A673 (cell line): Measurements from ENCODE around the gene DARS1. TPM values are rescaled to one million over a fixed set of nuclear protein-coding genes. Genes with fewer than 3 reads are reported as not detected.

ENCODE experiments used
- BruUV-seq: library from RNA; stranded (reverse); fragments of 400-500 nt; replicated peaks from 2 replicates; lab custom pipeline; 2021; lab: Mats Ljungman, UMichigan
- CTCF ChIA-PET: fragments of 300-600 bp; sonication (Branson Sonifier 250); formaldehyde crosslinking; loops from one replicate; lab custom pipeline; 2022; ENCODE audit warnings: antibody characterized with exemption; lab: Charles Lee
- POLR2A ChIA-PET: fragments of 300-600 bp; sonication (Branson Sonifier 250); formaldehyde crosslinking; loops from one replicate; lab custom pipeline; 2022; ENCODE audit warnings: antibody characterized with exemption; ENCODE audit not compliant: low non-redundant PET; lab: Charles Lee
- DNase-seq: peaks from one replicate; pipeline ENCODE4 v3.0.0-alpha.2; 2015; ENCODE audit warnings: low spot score
- H3K27ac ChIP-seq: fragments of 200-600 bp; sonication (generic); 2 replicates; pipeline ENCODE4 v1.5.1; 2016; ENCODE audit warnings: mixed run types, low read depth, mild to moderate bottlenecking, mixed read lengths, antibody characterized with exemption, low read length; ENCODE audit not compliant: poor library complexity, severe bottlenecking
- H3K27me3 ChIP-seq: fragments of 200-600 bp; sonication (generic); replicated peaks from 2 replicates; pipeline ENCODE4 v1.6.1; 2017; ENCODE audit warnings: mixed run types, low read depth, mild to moderate bottlenecking, mixed read lengths, antibody characterized with exemption, low read length; ENCODE audit not compliant: insufficient read depth, poor library complexity
- H3K36me3 ChIP-seq: fragments of 200-600 bp; sonication (generic); 2 replicates; pipeline ENCODE4 v1.6.1; 2016; ENCODE audit warnings: mixed run types, mild to moderate bottlenecking, mixed read lengths, antibody characterized with exemption, low read length; ENCODE audit not compliant: insufficient read depth, poor library complexity, severe bottlenecking
- H3K4me1 ChIP-seq: fragments of 200-600 bp; sonication (generic); 2 replicates; pipeline ENCODE4 v1.6.1; 2017; ENCODE audit warnings: mixed run types, mild to moderate bottlenecking, mixed read lengths, antibody characterized with exemption, low read length; ENCODE audit not compliant: insufficient read depth, poor library complexity, severe bottlenecking
- H3K4me3 ChIP-seq: fragments of 200-600 bp; sonication (generic); 2 replicates; pipeline ENCODE4 v1.5.1; 2016; ENCODE audit warnings: low read depth, mixed run types, mild to moderate bottlenecking, mixed read lengths, low read length; ENCODE audit not compliant: poor library complexity, severe bottlenecking
- H3K9me3 ChIP-seq: fragments of 200-600 bp; sonication (generic); 2 replicates; pipeline ENCODE4 v1.6.1; 2016; ENCODE audit warnings: mixed run types, low read depth, mild to moderate bottlenecking, mixed read lengths, antibody characterized with exemption, low read length; ENCODE audit not compliant: poor library complexity, severe bottlenecking
- CTCF ChIP-seq: fragments of 300-800, 200-600 bp; sonication (generic); conservative IDR thresholded peaks from 2 replicates; pipeline ENCODE4 v1.5.1; 2017; ENCODE audit warnings: low read depth, mild to moderate bottlenecking, antibody characterized with exemption, low read length, moderate library complexity, mixed read lengths
- EZH2 ChIP-seq: fragments of 200-600 bp; sonication (generic); IDR thresholded peaks from 2 replicates; pipeline ENCODE4 v1.6.1; 2017; ENCODE audit warnings: borderline replicate concordance, low read depth, mild to moderate bottlenecking, mixed read lengths, antibody characterized with exemption, low read length; ENCODE audit not compliant: poor library complexity, severe bottlenecking
- intact Hi-C: fragments of 100-400 bp; cut with micrococcal nuclease; formaldehyde crosslinking; loops from one replicate; pipeline ENCODE4 v1.10.0; 2022; ENCODE audit not compliant: unreplicated experiment
- total RNA-seq: library from RNA; stranded (reverse); gene quantifications from 2 replicates; pipeline ENCODE4 v1.2.3, GENCODE V29; 2021

DARS1 gene
- total RNA-seq, 1 experiment from 2014 or later: 63.6 TPM

- H3K4me1 ChIP-seq: no peaks in the 10 kb centered on the region
- intact Hi-C loops: no loop called here
- no peaks in the 10 kb centered on the region for H3K36me3 ChIP-seq
- H3K27me3 ChIP-seq: no peaks in the 10 kb centered on the region
- TF ChIP-seq CTCF (no peak), EZH2 (no peak)
- H3K9me3 ChIP-seq: no peaks in the 10 kb centered on the region
- POLR2A ChIA-PET: no interaction called here
- H3K4me3 ChIP-seq: no peak overlapping the region
- no peak overlapping the region for H3K27ac ChIP-seq
- BruUV-seq: no TSS peak
- DNase-seq: no peak
- CTCF ChIA-PET: no interaction called here
Measured at GRCh38 chr2:136008205-136008865, 22.9 kb upstream of the DARS1 start.

GRCh38 chr2:136006658-136007057, 21.2 kb upstream of the DARS1 start:
- Histone ChIP-seq H3K27ac (no peak overlapping the region), H3K36me3 (no peaks in the 10 kb centered on the region), H3K9me3 (no peaks in the 10 kb centered on the region), H3K4me1 (no peaks in the 10 kb centered on the region), H3K4me3 (no peak overlapping the region), H3K27me3 (no peaks in the 10 kb centered on the region)
- POLR2A ChIA-PET: no interaction called here
- intact Hi-C loops: no loop called here
- CTCF ChIA-PET: no interaction called here
- no peak for TF ChIP-seq CTCF
- TF ChIP-seq EZH2: no peak
- no peak for DNase-seq
- no TSS peak for BruUV-seq

- H3K9me3 ChIP-seq: no peaks in the 10 kb centered on the region
- intact Hi-C loops: no loop called here
- ChIA-PET POLR2A (no interaction called here), CTCF (no interaction called here)
- H3K36me3 ChIP-seq: no peaks in the 10 kb centered on the region
- H3K4me1 ChIP-seq: no peaks in the 10 kb centered on the region
- BruUV-seq: no TSS peak
- H3K4me3 ChIP-seq: no peak overlapping the region
- no peak for DNase-seq
- TF ChIP-seq CTCF: no peak
- TF ChIP-seq EZH2: no peak
- H3K27ac ChIP-seq: no peak overlapping the region
- no peaks in the 10 kb centered on the region for H3K27me3 ChIP-seq
Measured at GRCh38 chr2:136005462-136006196, 20.2 kb upstream of the DARS1 start.
